C4-2B (cell line): ENCODE results near the gene PDE4D.

Experiments used
- CTCF ChIP-seq: fragments of 450-650 bp; conservative IDR thresholded peaks from 2 replicates; pipeline ENCODE4 v1.5.1; 2017; ENCODE audit warnings: mild to moderate bottlenecking
- ZFX ChIP-seq: fragments of 450-650 bp; IDR thresholded peaks from 2 replicates; pipeline ENCODE4 v1.6.1; 2017

GRCh38 chr5:58919833-58920232 lies 973.7 kb downstream of the PDE4D start:
- no peak for TF ChIP-seq CTCF
- TF ChIP-seq ZFX: no peak
